ENCODE measurements around the gene ADORA3. TPM values are rescaled to one million over a fixed set of nuclear protein-coding genes. Genes with fewer than 3 reads are reported as not detected.

Gene ADORA3
- total and polyA plus RNA-seq, 8 donors, result 0.45 to 11.0 (median 0.82) TPM

- Histone ChIP-seq H3K4me1 (peaks cover 5 to 59% of the 10 kb centered on the region in 2 donors), H3K27me3 (no peaks in the 10 kb centered on the region), H3K27ac (peak overlapping the region; percentile 78 to 86), H3K36me3 (peaks cover 0 to 38% of the 10 kb centered on the region in 2 donors), H3K9me3 (no peaks in the 10 kb centered on the region), H3K4me3 (peak overlapping the region; percentile 90 to 93)
- ATAC-seq (no peak), DNase-seq (no peak)
- no peak for TF ChIP-seq CTCF (IDR thresholded peaks at IDR 0.05)
- intact Hi-C loops (cut with DNase I), result no loop called here
Measured at GRCh38 chr1:111449703-111450017, 53.8 kb downstream of the ADORA3 start.

Other genes with a start within 250 kb of the ADORA3 start
- 1 to 10 TPM; 1.5 to 2.6 TPM for gene CHIA, start 212.8 kb downstream of the ADORA3 start, total RNA-seq
- 10 to 100 TPM in 1 of 6 donors, 1 to 10 TPM in 4, not detected in 1; 1.1 to 10.2 (median 4.3) TPM for gene CHIA, start 212.8 kb downstream of the ADORA3 start, polyA plus RNA-seq (ENCODE audit: insufficient read length in 6 of 6)
- gene OVGP1, start 75.9 kb downstream of the ADORA3 start, total RNA-seq, result 1 to 10 TPM; 1.0 to 1.2 TPM
- 1 to 10 TPM; 3.8 to 8.8 (median 7.9) TPM for gene OVGP1, start 75.9 kb downstream of the ADORA3 start, polyA plus RNA-seq (ENCODE audit: insufficient read length in 6 of 6)
- gene WDR77, start 54.4 kb downstream of the ADORA3 start, total RNA-seq, result 10 to 100 TPM; 18.9 to 35.2 TPM
- gene WDR77, start 54.4 kb downstream of the ADORA3 start, polyA plus RNA-seq (ENCODE audit: insufficient read length in 6 of 6), result 10 to 100 TPM; 46.4 to 58.4 (median 50.4) TPM
- 100 to 1,000 TPM; 180 to 206 TPM for gene ATP5PB, start 54.2 kb downstream of the ADORA3 start, total RNA-seq
- 100 to 1,000 TPM; 263 to 319 (median 289) TPM for gene ATP5PB, start 54.2 kb downstream of the ADORA3 start, polyA plus RNA-seq (ENCODE audit: insufficient read length in 6 of 6)
- 10 to 100 TPM; 29.7 to 94.0 TPM for gene C1orf162, start 29.6 kb downstream of the ADORA3 start, total RNA-seq
- 1 to 10 TPM; 5.1 to 8.2 (median 7.2) TPM for gene C1orf162, start 29.6 kb downstream of the ADORA3 start, polyA plus RNA-seq (ENCODE audit: insufficient read length in 6 of 6)
- 10 to 100 TPM in 1 of 2 donors, 1 to 10 TPM in 1; 9.0 to 27.0 TPM for gene TMIGD3, start within 50 bp of the ADORA3 start, total RNA-seq
- gene TMIGD3, start within 50 bp of the ADORA3 start, polyA plus RNA-seq (ENCODE audit: insufficient read length in 6 of 6), result under 1 TPM; 0.14 to 0.98 (median 0.46) TPM
- 100 to 1,000 TPM; 102 to 121 TPM for gene RAP1A, start 116.2 kb upstream of the ADORA3 start, total RNA-seq
- 10 to 100 TPM; 68.2 to 83.3 (median 80.6) TPM for gene RAP1A, start 116.2 kb upstream of the ADORA3 start, polyA plus RNA-seq (ENCODE audit: insufficient read length in 6 of 6)
- 10 to 100 TPM in 1 of 2 donors, 1 to 10 TPM in 1; 7.2 to 13.8 TPM for gene INKA2, start 235.8 kb upstream of the ADORA3 start, total RNA-seq
- 1 to 10 TPM; 3.4 to 5.4 (median 4.6) TPM for gene INKA2, start 235.8 kb upstream of the ADORA3 start, polyA plus RNA-seq (ENCODE audit: insufficient read length in 6 of 6)